Suprapubic skin (tissue), 4 donors: Measurements from ENCODE around the gene ZEB2. TPM values are rescaled to one million over a fixed set of nuclear protein-coding genes. Genes with fewer than 3 reads are reported as not detected.

Source experiments
- DNase-seq, 2 donors: peaks; one replicate each; pipeline ENCODE4 v3.0.0-alpha.2; 2019; ENCODE audit warnings: low spot score in 2 of 2
- H3K27ac ChIP-seq: fragments of 200-600 bp; sonication (generic); one replicate; pipeline ENCODE4 v1.5.1; 2019
- H3K27me3 ChIP-seq: fragments of 200-600 bp; sonication (generic); one replicate; pipeline ENCODE4 v1.5.1; 2019
- H3K36me3 ChIP-seq: fragments of 200-600 bp; sonication (generic); one replicate; pipeline ENCODE4 v1.5.1; 2019
- H3K4me1 ChIP-seq: fragments of 200-600 bp; sonication (generic); one replicate; pipeline ENCODE4 v1.5.1; 2019
- H3K4me3 ChIP-seq: fragments of 200-600 bp; sonication (generic); one replicate; pipeline ENCODE4 v1.5.1; 2019; ENCODE audit warnings: mild to moderate bottlenecking
- H3K9me3 ChIP-seq: fragments of 200-600 bp; sonication (generic); one replicate; pipeline ENCODE4 v1.5.1; 2019
- EP300 ChIP-seq: sonication (generic); formaldehyde crosslinking; IDR thresholded peaks from one replicate; pipeline ENCODE4 v1.6.1; 2017; ENCODE audit warnings: antibody characterized with exemption
- POLR2A ChIP-seq, 2 donors: fragments of 450-650 bp; IDR thresholded peaks; one replicate each; pipeline ENCODE4 v1.6.1; 2017; ENCODE audit warnings: antibody characterized with exemption in 2 of 2, mild to moderate bottlenecking in 2 of 2, moderate library complexity in 2 of 2
- POLR2AphosphoS5 ChIP-seq, 3 donors: sonication (generic); formaldehyde crosslinking; IDR thresholded peaks; one replicate each; pipeline ENCODE4 v1.6.1; 2017; ENCODE audit warnings: antibody characterized with exemption in 3 of 3
- whole genome bisulfite sequencing: methylation state at CpG from one replicate; pipeline ENCODE4 v1.1.5; 2018; 5-methylcytosine and 5-hydroxymethylcytosine counted together
- total RNA-seq, 4 donors: library from RNA; depleted of rRNA; stranded (reverse); fragments of >200 nt; gene quantifications; one replicate each; pipeline ENCODE4 v1.1.0, GENCODE V29; 2016
- TF ChIP-seq, protein P1 (sequence below), 2 donors: fragments of 200-600 bp in 1 of 2; fragments of 450-650 bp in 1 of 2; sonication (generic) in 1 of 2; IDR thresholded peaks; one replicate each; pipeline ENCODE4 v1.5.1; 2016 to 2019; ENCODE audit warnings: antibody characterized with exemption in 2 of 2, mild to moderate bottlenecking in 1 of 2, moderate library complexity in 1 of 2

Gene ZEB2
- total RNA-seq, 4 donors from 2014 or later, result 16.3 to 43.7 (median 34.5) TPM

DNA sequence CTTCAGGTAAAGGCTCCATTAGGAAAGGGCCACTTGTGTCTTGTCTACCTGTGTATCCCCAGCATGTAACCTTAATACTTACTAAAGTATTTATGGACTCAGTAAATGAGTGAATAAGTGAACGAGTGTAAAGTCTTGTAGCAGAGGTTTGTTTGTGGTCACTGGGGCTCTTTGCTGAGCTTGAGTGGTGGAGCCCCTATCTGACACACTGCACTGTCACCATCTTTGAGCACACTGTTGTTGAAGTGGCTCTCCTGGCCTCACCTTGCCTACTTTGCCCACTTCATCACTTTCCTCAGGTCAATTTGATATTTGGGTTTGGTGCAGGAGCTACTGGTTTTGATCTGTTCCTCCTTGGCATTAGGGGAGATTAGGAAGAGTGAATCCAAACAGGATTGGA is 39.3 kb upstream of the ZEB2 start:
- H3K9me3 ChIP-seq, result no peaks in the 10 kb centered on the region
- TF ChIP-seq, protein P1, sequence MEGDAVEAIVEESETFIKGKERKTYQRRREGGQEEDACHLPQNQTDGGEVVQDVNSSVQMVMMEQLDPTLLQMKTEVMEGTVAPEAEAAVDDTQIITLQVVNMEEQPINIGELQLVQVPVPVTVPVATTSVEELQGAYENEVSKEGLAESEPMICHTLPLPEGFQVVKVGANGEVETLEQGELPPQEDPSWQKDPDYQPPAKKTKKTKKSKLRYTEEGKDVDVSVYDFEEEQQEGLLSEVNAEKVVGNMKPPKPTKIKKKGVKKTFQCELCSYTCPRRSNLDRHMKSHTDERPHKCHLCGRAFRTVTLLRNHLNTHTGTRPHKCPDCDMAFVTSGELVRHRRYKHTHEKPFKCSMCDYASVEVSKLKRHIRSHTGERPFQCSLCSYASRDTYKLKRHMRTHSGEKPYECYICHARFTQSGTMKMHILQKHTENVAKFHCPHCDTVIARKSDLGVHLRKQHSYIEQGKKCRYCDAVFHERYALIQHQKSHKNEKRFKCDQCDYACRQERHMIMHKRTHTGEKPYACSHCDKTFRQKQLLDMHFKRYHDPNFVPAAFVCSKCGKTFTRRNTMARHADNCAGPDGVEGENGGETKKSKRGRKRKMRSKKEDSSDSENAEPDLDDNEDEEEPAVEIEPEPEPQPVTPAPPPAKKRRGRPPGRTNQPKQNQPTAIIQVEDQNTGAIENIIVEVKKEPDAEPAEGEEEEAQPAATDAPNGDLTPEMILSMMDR (IDR thresholded peaks at IDR 0.05), result no peak
- TF ChIP-seq EP300, result no peak
- TF ChIP-seq POLR2A (IDR thresholded peaks at IDR 0.05), result no peak
- TF ChIP-seq POLR2AphosphoS5 (IDR thresholded peaks at IDR 0.05), result no peak
- WGBS, result 75% methylated on average over 1 of the region's 1 CpG
- H3K27ac ChIP-seq, result no peak overlapping the region
- H3K4me3 ChIP-seq, result no peak overlapping the region
- no peaks in the 10 kb centered on the region for H3K4me1 ChIP-seq
- no peaks in the 10 kb centered on the region for H3K36me3 ChIP-seq
- DNase-seq, result no peak
- no peaks in the 10 kb centered on the region for H3K27me3 ChIP-seq

- Histone ChIP-seq H3K36me3 (no peaks in the 10 kb centered on the region), H3K27me3 (no peaks in the 10 kb centered on the region), H3K4me3 (no peak overlapping the region), H3K27ac (no peak overlapping the region), H3K9me3 (no peaks in the 10 kb centered on the region), H3K4me1 (no peaks in the 10 kb centered on the region)
- WGBS, result 64% methylated on average over 5 of the region's 5 CpGs
- no peak for DNase-seq
- TF ChIP-seq POLR2AphosphoS5 (IDR thresholded peaks at IDR 0.05) (no peak), POLR2A (IDR thresholded peaks at IDR 0.05) (no peak)
These were observed 34.7 kb upstream of the ZEB2 start for GRCh38 chr2:144554492-144555210.

GRCh38 chr2:144553379-144553778 is 33.5 kb upstream of the ZEB2 start:
- 87% methylated on average over 3 of the region's 3 CpGs for WGBS
- TF ChIP-seq EP300, result no peak
- TF ChIP-seq, protein P1 (IDR thresholded peaks at IDR 0.05), result no peak
- TF ChIP-seq POLR2A (IDR thresholded peaks at IDR 0.05), result no peak
- no peak for TF ChIP-seq POLR2AphosphoS5 (IDR thresholded peaks at IDR 0.05)

DNA sequence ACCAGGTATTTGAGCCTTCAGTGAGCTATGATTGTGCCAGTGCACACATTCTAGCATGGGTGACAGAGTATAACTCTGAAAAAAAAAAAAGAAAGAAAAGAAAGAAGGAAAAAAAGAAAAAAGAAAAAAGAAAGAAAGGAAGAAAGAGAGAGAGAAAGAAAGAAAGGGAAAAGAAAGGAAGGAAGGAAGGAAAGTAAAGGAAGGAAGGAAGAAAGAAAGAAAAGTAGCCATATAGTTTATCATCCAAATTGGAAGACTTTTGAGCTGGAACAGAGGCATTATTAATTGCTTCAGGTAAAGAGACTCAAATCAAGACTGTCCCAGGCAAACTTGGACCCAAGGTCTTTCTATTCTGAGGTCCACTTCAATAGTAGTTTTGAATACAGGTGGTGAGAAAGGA is 32.9 kb upstream of the ZEB2 start:
- Histone ChIP-seq H3K4me1 (no peaks in the 10 kb centered on the region), H3K4me3 (no peak overlapping the region), H3K9me3 (no peaks in the 10 kb centered on the region), H3K36me3 (no peaks in the 10 kb centered on the region), H3K27me3 (no peaks in the 10 kb centered on the region), H3K27ac (no peak overlapping the region)
- TF ChIP-seq, protein P1 (IDR thresholded peaks at IDR 0.05), result no peak
- no peak for TF ChIP-seq POLR2AphosphoS5 (IDR thresholded peaks at IDR 0.05)
- TF ChIP-seq EP300, result no peak
- TF ChIP-seq POLR2A (IDR thresholded peaks at IDR 0.05), result no peak
- DNase-seq, result no peak

More at GRCh38 chr2:144553379-144553778, 33.5 kb upstream of the ZEB2 start:
- H3K9me3 ChIP-seq, result no peaks in the 10 kb centered on the region
- no peaks in the 10 kb centered on the region for H3K27me3 ChIP-seq
- H3K4me1 ChIP-seq, result no peaks in the 10 kb centered on the region
- no peaks in the 10 kb centered on the region for H3K36me3 ChIP-seq
- H3K4me3 ChIP-seq, result no peak overlapping the region
- no peak overlapping the region for H3K27ac ChIP-seq
- no peak for DNase-seq

DNA sequence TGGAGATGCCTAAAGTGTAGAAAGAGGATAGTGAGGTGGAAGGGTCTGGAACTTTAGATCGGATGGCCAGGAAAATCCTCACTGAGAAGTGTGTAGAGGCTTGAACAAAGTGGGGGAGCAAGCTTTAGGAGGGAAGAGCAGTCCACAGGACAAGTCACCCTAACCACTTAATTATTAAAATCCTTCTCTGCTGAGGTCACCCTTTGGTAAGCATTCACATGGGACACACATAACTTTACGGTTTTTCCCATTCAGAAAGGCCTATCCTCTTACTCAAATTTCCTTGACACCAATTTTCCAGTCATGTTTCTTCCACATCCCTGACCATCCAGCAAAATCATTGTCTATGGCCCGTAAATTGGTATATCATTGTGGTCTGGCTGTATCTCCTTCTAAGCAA is 31.0 kb upstream of the ZEB2 start:
- Histone ChIP-seq H3K36me3 (no peaks in the 10 kb centered on the region), H3K4me1 (no peaks in the 10 kb centered on the region), H3K27ac (no peak overlapping the region), H3K4me3 (no peak overlapping the region), H3K9me3 (no peaks in the 10 kb centered on the region), H3K27me3 (no peaks in the 10 kb centered on the region)
- TF ChIP-seq POLR2A (IDR thresholded peaks at IDR 0.05), result no peak
- DNase-seq, result no peak
- 91% methylated on average over 3 of the region's 3 CpGs for WGBS

- no peaks in the 10 kb centered on the region for H3K4me1 ChIP-seq
- H3K36me3 ChIP-seq, result no peaks in the 10 kb centered on the region
- H3K27me3 ChIP-seq, result no peaks in the 10 kb centered on the region
- 98% methylated on average over 6 of the region's 6 CpGs for WGBS
- H3K9me3 ChIP-seq, result no peaks in the 10 kb centered on the region
- DNase-seq, result no peak
- TF ChIP-seq, protein P1 (IDR thresholded peaks at IDR 0.05), result no peak
- TF ChIP-seq POLR2A (IDR thresholded peaks at IDR 0.05) (no peak), EP300 (no peak), POLR2AphosphoS5 (IDR thresholded peaks at IDR 0.05) (no peak)
- H3K27ac ChIP-seq, result no peak overlapping the region
- H3K4me3 ChIP-seq, result no peak overlapping the region
These were observed 30.2 kb upstream of the ZEB2 start for GRCh38 chr2:144550084-144550483.
